K562 (cell line): Measurements from ENCODE around the gene SAMD11. TPM values are rescaled to one million over a fixed set of nuclear protein-coding genes. Genes with fewer than 3 reads are reported as not detected.

Experiments used
- ATAC-seq: fragments of 200-7000 bp; cut with Tn5 transposase; 3 replicates; pipeline ENCODE4 v1.9.1; 2020; ENCODE audit warnings: moderate library complexity
- BruUV-seq: library from RNA; stranded (reverse); fragments of 400-500 nt; replicated peaks from 2 replicates; lab custom pipeline; 2021; lab: Mats Ljungman, UMichigan
- CTCF ChIA-PET: fragments of 300-600 bp; formaldehyde crosslinking; extraction: SDS; loops from one replicate; lab custom pipeline; 2021; ENCODE audit warnings: low intra/inter-chr PET ratio; lab: Yijun Ruan, JAX
- POLR2A ChIA-PET: fragments of 300-600, 350-650 bp; sonication (Branson Sonifier 250); formaldehyde crosslinking; extraction: SDS; loops from one replicate; lab custom pipeline; 2021; ENCODE audit warnings: antibody characterized with exemption, inconsistent platforms; lab: Yijun Ruan, JAX
- DNase-seq, 4 experiments: peaks; one replicate each; pipeline versions ENCODE4 v3.0.0 to v3.0.0-alpha.2; 2011 to 2018; ENCODE audit warnings: low spot score in 3 of 4, mixed read lengths in 3 of 4; ENCODE audit errors: extremely low read depth in 1 of 4
- FAIRE-seq: peaks from 2 replicates; lab custom pipeline; 2011; peaks lifted over from hg19 to GRCh38; lab: Jason Lieb, UNC
- H2AFZ ChIP-seq: 2 replicates; pipeline ENCODE4 v1.6.0; 2011; ENCODE audit warnings: low read depth, low read length, control low read depth, inconsistent platforms
- H3K27ac ChIP-seq: fragments of 200-600 bp; 3 replicates; pipeline ENCODE4 v1.8.0; 2011; ENCODE audit warnings: low read depth, mild to moderate bottlenecking, control low read depth, inconsistent platforms, low read length, moderate library complexity, mixed read lengths; ENCODE audit errors: extremely low read depth
- H3K27me3 ChIP-seq, 2 experiments: fragments of 300-600 bp in 1 of 2; 2 replicates in 1 of 2; 3 replicates in 1 of 2; pipeline versions ENCODE4 v1.6.0 to v1.8.0; 2011; ENCODE audit warnings: inconsistent platforms in 2 of 2, low read length in 2 of 2, mild to moderate bottlenecking in 1 of 2, mixed read lengths in 1 of 2, moderate library complexity in 1 of 2; ENCODE audit not compliant: control insufficient read depth in 2 of 2, insufficient read depth in 2 of 2
- H3K36me3 ChIP-seq: fragments of 300-600 bp; 3 replicates; pipeline ENCODE4 v1.8.0; 2011; ENCODE audit warnings: mild to moderate bottlenecking, low read length, inconsistent platforms; ENCODE audit not compliant: control insufficient read depth, insufficient read depth
- H3K4me1 ChIP-seq, 2 experiments: fragments of 200-600 bp in 1 of 2; replicated peaks in 1 of 2; 2 replicates in 1 of 2; 3 replicates in 1 of 2; pipeline versions ENCODE4 v1.5.1 to v1.8.0; 2011; ENCODE audit warnings: inconsistent platforms in 2 of 2, low read length in 2 of 2, mild to moderate bottlenecking in 1 of 2, mixed read lengths in 1 of 2, moderate library complexity in 1 of 2; ENCODE audit not compliant: control insufficient read depth in 2 of 2, insufficient read depth in 2 of 2
- H3K4me2 ChIP-seq: 2 replicates; pipeline ENCODE4 v1.6.1; 2011; ENCODE audit warnings: low read length, control low read depth, inconsistent platforms, mixed read lengths; ENCODE audit not compliant: insufficient read depth
- H3K4me3 ChIP-seq: fragments of 200-600 bp; sonication (generic), shearing (Covaris generic); 2 replicates; pipeline ENCODE4 v1.5.1; 2016; ENCODE audit warnings: control low read depth, inconsistent platforms
- H3K79me2 ChIP-seq: fragments of 200-600 bp; 3 replicates; pipeline ENCODE4 v1.8.0; 2011; ENCODE audit warnings: low read length, inconsistent platforms; ENCODE audit not compliant: control insufficient read depth, insufficient read depth
- H3K9ac ChIP-seq, 2 experiments: 2 replicates each; pipeline versions ENCODE4 v1.6.0 to v1.6.1; 2011; ENCODE audit warnings: low read depth in 2 of 2, low read length in 2 of 2, control low read depth in 1 of 2, inconsistent platforms in 1 of 2, mild to moderate bottlenecking in 1 of 2, mixed read lengths in 1 of 2; ENCODE audit not compliant: insufficient read depth in 1 of 2
- H3K9me1 ChIP-seq: one replicate; pipeline ENCODE4 v1.6.0; 2011; ENCODE audit warnings: inconsistent platforms, mild to moderate bottlenecking, low read length, moderate library complexity; ENCODE audit not compliant: control insufficient read depth, insufficient read depth
- H3K9me3 ChIP-seq: replicated peaks from 2 replicates; pipeline ENCODE4 v1.5.1; 2011; ENCODE audit warnings: low read depth, low read length, inconsistent platforms; ENCODE audit not compliant: control insufficient read depth, insufficient read depth
- H4K20me1 ChIP-seq: replicated peaks from 2 replicates; pipeline ENCODE4 v1.6.1; 2011; ENCODE audit warnings: low read length, inconsistent platforms, mixed read lengths; ENCODE audit not compliant: control insufficient read depth, insufficient read depth
- CEBPG ChIP-seq, 3 experiments: fragments of 200-800 bp in 1 of 3; sonication (Bioruptor generic) in 1 of 3; sonication (generic) in 1 of 3; formaldehyde crosslinking in 1 of 3; IDR thresholded peaks in 2 of 3; conservative IDR thresholded peaks in 1 of 3; 2 replicates each; pipeline versions ENCODE4 v1.6.1 to v1.8.0; 2016 to 2022; ENCODE audit warnings: missing compliant biosample characterization in 2 of 3, missing genetic modification characterization in 2 of 3, mild to moderate bottlenecking in 1 of 3, missing genetic modification reagents in 1 of 3
- HNRNPH1 ChIP-seq: fragments of 200-400 bp; formaldehyde crosslinking; optimal IDR thresholded peaks from 2 replicates; pipeline ENCODE3; 2017; ENCODE audit warnings: low read depth, mild to moderate bottlenecking, low read length, moderate library complexity
- ZSCAN29 ChIP-seq: fragments of 450-650 bp; IDR thresholded peaks from 2 replicates; pipeline ENCODE4 v1.6.1; 2017
- WGBS: fragments of 100-300 bp; shearing (Covaris generic); methylation state at CpG from one replicate; pipeline ENCODE4 v1.1.6; 2016; ENCODE audit warnings: low coverage, mixed read lengths; ENCODE audit not compliant: insufficient coverage; ENCODE audit errors: missing lambda C conversion rate; 5-methylcytosine and 5-hydroxymethylcytosine counted together
- in situ Hi-C: fragments of 300-500 bp; cut with MboI; formaldehyde crosslinking; loops from 4 replicates; pipeline ENCODE4 v1.15.0; 2018; ENCODE audit warnings: inconsistent platforms, mixed read lengths
- intact Hi-C: fragments of 100-400 bp; cut with micrococcal nuclease; formaldehyde crosslinking; loops from 2 replicates; pipeline ENCODE4 v1.14.2; 2022
- polyA plus RNA-seq, 8 experiments: library from polyadenylated mRNA; depleted of rRNA in 4 of 8; stranded (reverse) in 5 of 8; unstranded in 3 of 8; fragments of >200 nt; fragmentation: Nextera tagmentation in 2 of 8; fragmentation: Illumina TruSeq in 1 of 8; extraction: Ambion mirVana in 2 of 8; extraction: Trizol in 1 of 8; gene quantifications; 2 replicates each; pipeline versions ENCODE4 v1.2.1 to v1.2.3, GENCODE V29; 2011 to 2014; ENCODE audit warnings: inconsistent platforms in 1 of 8, missing spikeins in 1 of 8
- total RNA-seq, 7 experiments: library from RNA; depleted of rRNA in 6 of 7; stranded (reverse); fragments of >200 nt in 6 of 7; fragmentation: Illumina TruSeq in 2 of 7; extraction: Trizol in 2 of 7; gene quantifications; 2 replicates each; pipeline versions ENCODE4 v1.2.1 to v1.2.3, GENCODE V29; 2011 to 2021; ENCODE audit warnings: low replicate concordance in 1 of 7
- TF ChIP-seq, protein P1 (sequence below): sonication (generic); formaldehyde crosslinking; IDR thresholded peaks from 2 replicates; pipeline ENCODE4 v1.8.0; 2022; ENCODE audit warnings: mild to moderate bottlenecking, missing genetic modification reagents

SAMD11 gene
- total and polyA plus RNA-seq, 9 of the 15 experiments (the other 6 are each of a cell fraction or from before 2014, with no cell fraction given) = 0.07 to 0.82 (median 0.11) TPM; not detected in 2

DNA sequence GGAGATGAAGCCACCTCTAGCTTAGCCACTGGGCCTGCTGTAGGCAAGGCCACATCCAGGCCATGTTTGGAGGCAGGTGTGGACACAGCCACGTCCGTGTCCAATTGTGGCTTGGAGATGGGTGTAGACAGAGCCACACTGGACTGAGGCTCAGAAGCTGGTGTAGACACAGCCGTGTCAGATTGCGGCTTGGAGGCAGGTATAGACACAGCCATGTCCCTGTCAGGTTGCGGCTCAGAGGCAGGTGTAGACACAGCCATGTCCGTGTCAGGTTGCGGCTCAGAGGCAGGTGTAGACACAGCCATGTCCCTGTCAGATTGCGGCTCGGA, 56.0 kb downstream of the SAMD11 start:
- H3K4me2 ChIP-seq = no peak overlapping the region
- H2AFZ ChIP-seq = no peak overlapping the region
- in situ Hi-C loops (loop anchor here (10.0 kb wide), 1 partner anchor 85 kb away; no protein-coding TSS in a partner anchor), intact Hi-C loops (loop anchor here (10.0 kb wide), 1 partner anchor 315 kb away; no protein-coding TSS in a partner anchor)
- H4K20me1 ChIP-seq = peaks cover 13% of the 10 kb centered on the region
- H3K9me3 ChIP-seq = no peaks in the 10 kb centered on the region
- DNase-seq = no peak
- H3K9ac ChIP-seq = peak overlapping the region in 1 of 2 experiments; percentile 4; a peak in 2 of 4 replicates
- BruUV-seq = no TSS peak
- H3K27me3 ChIP-seq = peaks cover 39 to 71% of the 10 kb centered on the region in 2 experiments; a peak in 4 of 5 replicates
- ATAC-seq = no peak
- peak; percentile 17; the same call in 1 of the 2 replicates for TF ChIP-seq CEBPG (CRISPR knock-in tag; IDR thresholded peaks at IDR 0.05)
- no peak for TF ChIP-seq CEBPG (tag; conservative IDR thresholded peaks at IDR 0.05 in 1 of 2, IDR thresholded peaks at IDR 0.05 in 1 of 2)
- TF ChIP-seq, protein P1, sequence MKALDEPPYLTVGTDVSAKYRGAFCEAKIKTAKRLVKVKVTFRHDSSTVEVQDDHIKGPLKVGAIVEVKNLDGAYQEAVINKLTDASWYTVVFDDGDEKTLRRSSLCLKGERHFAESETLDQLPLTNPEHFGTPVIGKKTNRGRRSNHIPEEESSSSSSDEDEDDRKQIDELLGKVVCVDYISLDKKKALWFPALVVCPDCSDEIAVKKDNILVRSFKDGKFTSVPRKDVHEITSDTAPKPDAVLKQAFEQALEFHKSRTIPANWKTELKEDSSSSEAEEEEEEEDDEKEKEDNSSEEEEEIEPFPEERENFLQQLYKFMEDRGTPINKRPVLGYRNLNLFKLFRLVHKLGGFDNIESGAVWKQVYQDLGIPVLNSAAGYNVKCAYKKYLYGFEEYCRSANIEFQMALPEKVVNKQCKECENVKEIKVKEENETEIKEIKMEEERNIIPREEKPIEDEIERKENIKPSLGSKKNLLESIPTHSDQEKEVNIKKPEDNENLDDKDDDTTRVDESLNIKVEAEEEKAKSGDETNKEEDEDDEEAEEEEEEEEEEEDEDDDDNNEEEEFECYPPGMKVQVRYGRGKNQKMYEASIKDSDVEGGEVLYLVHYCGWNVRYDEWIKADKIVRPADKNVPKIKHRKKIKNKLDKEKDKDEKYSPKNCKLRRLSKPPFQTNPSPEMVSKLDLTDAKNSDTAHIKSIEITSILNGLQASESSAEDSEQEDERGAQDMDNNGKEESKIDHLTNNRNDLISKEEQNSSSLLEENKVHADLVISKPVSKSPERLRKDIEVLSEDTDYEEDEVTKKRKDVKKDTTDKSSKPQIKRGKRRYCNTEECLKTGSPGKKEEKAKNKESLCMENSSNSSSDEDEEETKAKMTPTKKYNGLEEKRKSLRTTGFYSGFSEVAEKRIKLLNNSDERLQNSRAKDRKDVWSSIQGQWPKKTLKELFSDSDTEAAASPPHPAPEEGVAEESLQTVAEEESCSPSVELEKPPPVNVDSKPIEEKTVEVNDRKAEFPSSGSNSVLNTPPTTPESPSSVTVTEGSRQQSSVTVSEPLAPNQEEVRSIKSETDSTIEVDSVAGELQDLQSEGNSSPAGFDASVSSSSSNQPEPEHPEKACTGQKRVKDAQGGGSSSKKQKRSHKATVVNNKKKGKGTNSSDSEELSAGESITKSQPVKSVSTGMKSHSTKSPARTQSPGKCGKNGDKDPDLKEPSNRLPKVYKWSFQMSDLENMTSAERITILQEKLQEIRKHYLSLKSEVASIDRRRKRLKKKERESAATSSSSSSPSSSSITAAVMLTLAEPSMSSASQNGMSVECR (CRISPR knock-in tag) = 0 out of 2 replicates have a peak, but pooled peaks have one; percentile 32
- TF ChIP-seq ZSCAN29 = peak; percentile 61; the same call in 1 of the 2 replicates
- no peak for TF ChIP-seq HNRNPH1
- FAIRE-seq = no peak
- H3K9me1 ChIP-seq = no peaks in the 10 kb centered on the region
- POLR2A ChIA-PET = interaction anchor here (0.7 to 1.5 kb wide), 2 partner anchors 12 to 13 kb away, joined by 3 to 7 read pairs; no protein-coding TSS in a partner anchor
- H3K4me1 ChIP-seq = peaks cover 0 to 80% of the 10 kb centered on the region in 2 experiments; a peak in 3 of 5 replicates
- no peaks in the 10 kb centered on the region for H3K79me2 ChIP-seq
- H3K36me3 ChIP-seq = no peaks in the 10 kb centered on the region
- no peak overlapping the region for H3K4me3 ChIP-seq
- CTCF ChIA-PET = interaction anchor here (1.1 kb wide), 1 partner anchor 76 kb away, joined by 4 read pairs; no protein-coding TSS in a partner anchor
- no peak overlapping the region for H3K27ac ChIP-seq
- 30% methylated on average over 9 of the region's 9 CpGs for whole genome bisulfite sequencing
